Smooth muscle cell of the brain vasculature (primary cell): ENCODE measurements around the gene TBXA2R.

Experiments
- DNase-seq: peaks from one replicate; pipeline ENCODE4 v3.0.0-alpha.2; 2012; ENCODE audit warnings: low read depth, low spot score

The TBXA2R gene

GRCh38 chr19:3555653-3556422 is 50.8 kb downstream of the TBXA2R start:
- DNase-seq, result no peak

DNA sequence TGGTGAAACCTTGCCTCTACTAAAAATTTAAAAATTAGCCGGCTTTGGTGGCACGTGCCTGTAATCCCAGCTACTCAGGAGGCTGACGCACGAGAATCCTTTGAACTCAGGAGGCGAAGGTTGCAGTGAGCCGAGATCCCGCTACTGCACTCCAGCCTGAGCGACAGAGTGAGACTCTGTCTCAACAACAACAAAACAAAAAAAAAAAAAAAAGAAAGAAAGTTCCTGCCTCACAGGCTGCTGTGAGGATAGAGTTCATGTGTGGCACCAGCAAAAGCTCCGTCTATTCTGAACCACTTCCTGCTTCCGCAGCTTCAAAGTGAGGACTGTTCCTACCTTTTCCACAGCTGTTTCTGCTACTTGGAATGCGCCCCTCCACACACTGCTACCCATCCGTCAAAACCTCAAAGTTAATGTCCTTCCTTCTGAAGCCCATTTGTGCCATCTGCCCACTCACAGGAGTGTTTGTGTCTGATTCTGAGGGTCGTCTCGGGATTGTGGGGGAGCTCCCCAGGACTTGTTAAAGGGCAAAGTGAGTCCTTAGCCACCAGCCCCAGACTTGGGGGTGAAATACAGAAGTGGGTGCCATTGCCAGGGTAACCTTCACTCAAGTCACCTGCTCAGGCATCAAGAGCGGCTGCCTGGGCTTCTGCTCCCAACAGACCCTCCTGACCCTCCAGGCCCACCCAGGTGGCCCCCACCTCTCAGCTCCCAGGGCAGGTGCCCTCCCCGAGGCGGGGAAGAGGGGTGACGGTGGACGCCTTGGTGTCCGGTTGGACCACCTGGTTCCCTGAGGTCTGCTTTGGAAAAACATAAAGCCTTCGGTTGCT is 52.2 kb downstream of the TBXA2R start:
- no peak for DNase-seq

DNA sequence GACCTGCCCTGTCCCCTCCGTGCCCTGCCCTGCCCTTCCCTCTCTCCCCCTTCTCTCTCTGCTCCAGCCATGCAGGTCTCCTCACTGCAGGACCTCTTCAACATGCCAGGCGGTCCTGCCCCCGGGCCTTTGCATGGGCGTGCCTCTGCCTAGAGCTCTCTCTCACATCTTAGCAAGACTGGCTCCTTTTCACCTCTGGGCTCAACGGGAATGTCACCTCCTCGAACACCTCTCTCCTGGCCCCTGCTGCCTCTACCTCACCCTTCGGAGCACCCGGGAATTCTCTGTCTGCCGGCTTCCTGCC is 54.9 kb downstream of the TBXA2R start:
- no peak for DNase-seq

- no peak for DNase-seq
Observed at GRCh38 chr19:3550947-3551791, 55.5 kb downstream of the TBXA2R start.

GRCh38 chr19:3549816-3550215 is 56.9 kb downstream of the TBXA2R start:
- DNase-seq, result no peak

DNA sequence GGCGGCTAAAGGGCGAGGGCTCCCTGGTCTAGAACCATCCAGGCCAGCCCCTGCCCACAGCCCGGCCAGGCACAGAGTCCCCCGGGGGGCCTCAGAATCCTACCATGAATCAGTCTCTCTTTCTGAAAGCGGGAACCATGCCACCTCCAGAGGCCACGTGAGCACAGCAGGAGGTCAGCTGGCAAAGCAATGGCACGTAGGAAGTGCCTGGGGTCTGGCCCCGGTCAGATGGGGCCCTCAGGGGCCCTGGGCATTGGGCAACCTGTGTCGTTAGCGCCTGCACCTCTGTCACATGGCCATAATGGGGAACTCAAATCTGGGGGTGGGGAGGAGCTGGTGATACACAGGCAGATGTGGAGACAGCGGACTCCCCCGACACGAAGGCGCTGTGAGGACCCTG is 58.1 kb downstream of the TBXA2R start:
- DNase-seq, result no peak

GRCh38 chr19:3547767-3548282 is 58.9 kb downstream of the TBXA2R start:
- no peak for DNase-seq

DNA sequence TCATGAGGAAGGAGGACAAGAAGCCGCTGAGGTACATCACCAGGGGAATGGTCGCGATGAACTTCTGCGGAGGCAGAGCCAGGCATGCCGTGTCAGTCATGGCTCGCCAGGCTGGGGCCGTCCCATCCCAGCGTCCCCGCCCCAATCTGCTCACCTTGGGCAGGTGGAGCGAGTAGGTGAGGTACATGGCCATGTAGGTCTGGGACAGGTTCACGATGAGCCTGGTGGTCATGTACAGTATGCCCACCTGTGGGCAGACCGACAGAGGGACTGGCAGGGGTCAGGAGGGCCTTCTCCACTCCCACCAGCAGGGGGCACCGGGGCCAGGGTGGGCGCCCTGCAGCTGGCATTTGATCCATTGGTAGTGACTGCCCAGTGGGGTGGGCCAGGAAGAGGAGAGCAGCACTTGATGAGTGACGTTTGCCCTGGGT is 59.4 kb downstream of the TBXA2R start:
- DNase-seq, result no peak

DNA sequence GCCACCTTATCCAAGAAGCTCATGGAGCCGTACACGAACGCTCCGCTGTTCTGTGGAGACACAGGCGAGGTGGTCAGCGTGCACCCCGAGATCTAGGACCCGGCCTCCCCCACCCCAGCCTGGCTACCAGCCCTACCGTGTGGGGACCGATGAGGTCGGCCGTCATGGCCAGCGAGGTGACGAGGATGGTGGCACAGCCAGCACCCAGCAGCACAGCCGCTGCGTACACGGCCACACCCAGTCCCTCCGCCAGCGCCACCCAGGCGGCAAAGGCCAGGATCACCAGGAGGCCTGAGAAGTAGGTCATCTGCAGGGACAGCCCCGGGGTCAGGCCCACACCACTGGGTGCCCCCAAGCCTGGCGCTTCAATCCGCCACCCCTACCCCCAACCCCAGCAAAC is 60.6 kb downstream of the TBXA2R start:
- no peak for DNase-seq

GRCh38 chr19:3545669-3546034 is 61.0 kb downstream of the TBXA2R start:
- no peak for DNase-seq

DNA sequence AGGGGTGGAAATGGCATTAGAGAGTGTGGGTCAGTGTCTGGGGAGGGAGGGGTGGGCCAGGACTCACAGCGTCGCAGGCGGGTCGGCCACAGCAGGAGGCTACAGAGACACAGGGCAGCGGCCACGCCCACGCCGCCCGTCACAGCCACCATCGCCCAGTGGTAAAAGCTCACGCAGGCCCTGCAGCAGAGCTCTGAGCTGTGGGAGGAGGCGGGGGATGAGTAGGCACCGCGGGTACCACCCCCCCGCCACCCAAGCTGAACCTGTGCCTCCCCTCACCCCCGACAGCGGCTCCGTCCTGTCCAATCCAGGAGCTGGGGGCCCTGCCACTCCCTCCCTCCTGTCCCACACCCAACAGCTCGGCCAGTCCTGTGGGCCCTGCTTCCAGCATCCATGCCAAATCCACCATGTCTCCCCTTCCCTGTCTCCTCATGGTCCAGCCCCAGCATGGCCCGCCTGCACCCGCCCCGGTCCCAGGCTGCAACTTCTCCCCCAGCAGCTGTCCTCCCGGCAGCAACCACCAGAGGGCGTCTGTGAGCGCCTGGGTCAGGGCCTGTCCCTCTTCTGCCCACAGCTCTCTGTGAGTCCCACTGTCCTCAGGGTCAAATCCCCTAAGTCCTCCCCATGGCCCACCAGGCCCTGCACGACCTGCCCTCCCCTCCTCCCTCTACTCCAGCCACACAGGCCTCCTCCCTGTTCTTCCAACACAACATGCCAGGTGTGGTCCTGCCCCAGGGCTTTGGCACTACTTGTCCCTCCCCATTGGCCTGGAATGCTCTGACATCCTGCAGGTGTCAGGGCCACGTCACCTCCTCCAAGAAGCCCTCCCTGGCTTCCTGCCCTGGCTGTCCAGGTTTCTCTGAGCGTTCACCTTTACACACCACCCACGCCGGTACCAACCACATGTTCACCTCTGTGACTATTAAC is 61.7 kb downstream of the TBXA2R start:
- DNase-seq, result no peak
